Upper lobe of right lung (tissue), 1 donor: ENCODE data around the gene ACOT8. TPM values are rescaled to one million over a fixed set of nuclear protein-coding genes. Genes with fewer than 3 reads are reported as not detected.

Source experiments
- ATAC-seq: fragments of 200-7000 bp; cut with Tn5 transposase; one replicate; pipeline ENCODE4 v1.9.1; 2020; ENCODE audit warnings: mild to moderate bottlenecking, moderate library complexity
- DNase-seq: peaks from one replicate; pipeline ENCODE4 v3.0.0-alpha.2; 2020
- H3K27ac ChIP-seq: fragments of 200-600 bp; one replicate; pipeline ENCODE4 v1.8.0; 2022
- H3K27me3 ChIP-seq: fragments of 200-600 bp; one replicate; pipeline ENCODE4 v1.8.0; 2022; ENCODE audit warnings: mild to moderate bottlenecking
- H3K36me3 ChIP-seq: fragments of 200-600 bp; one replicate; pipeline ENCODE4 v1.8.0; 2022
- H3K4me1 ChIP-seq: fragments of 200-600 bp; one replicate; pipeline ENCODE4 v1.8.0; 2022
- H3K4me3 ChIP-seq: fragments of 200-600 bp; one replicate; pipeline ENCODE4 v1.8.0; 2022; ENCODE audit warnings: mild to moderate bottlenecking
- H3K9me3 ChIP-seq: fragments of 200-600 bp; one replicate; pipeline ENCODE4 v1.8.0; 2022
- CTCF ChIP-seq: fragments of 200-600 bp; IDR thresholded peaks from one replicate; pipeline ENCODE4 v1.8.0; 2022; ENCODE audit warnings: antibody characterized with exemption
- intact Hi-C: fragments of 100-400 bp; cut with DNase I; formaldehyde crosslinking; loops from one replicate; pipeline ENCODE4 v1.11.0; 2022
- total RNA-seq: library from RNA; stranded (reverse); fragmentation: NEBNext Ultra II Directional; extraction: Animal tissue kit (Norgen Biotek cat#: 25700); gene quantifications from one replicate; pipeline ENCODE4 v1.2.1, GENCODE V29; 2021
- donor health status: DM: no; HTN: yes; CAD: no; lungs with severe emphysema.

ACOT8 gene
- total RNA-seq, 1 donor from 2014 or later = 23.5 TPM

DNA sequence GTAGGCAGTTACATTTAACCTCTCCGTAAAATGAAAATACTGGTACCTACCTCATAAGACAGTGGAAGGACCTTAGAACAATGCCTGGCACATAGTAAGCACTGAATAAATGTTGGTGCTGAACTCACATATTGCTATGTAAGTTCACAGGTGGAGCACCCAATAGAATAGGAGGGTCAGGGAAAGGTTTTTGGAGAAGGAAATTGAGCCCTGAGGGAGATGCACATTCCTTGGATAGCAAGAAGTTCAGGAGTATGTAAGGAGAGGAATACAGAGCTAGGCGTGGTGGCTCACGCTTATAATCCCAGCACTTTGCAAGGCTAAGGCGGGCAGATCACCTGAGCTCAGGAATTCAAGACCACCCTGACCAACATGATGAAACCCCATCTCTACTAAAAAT, 37.7 kb downstream of the ACOT8 start:
- H3K36me3 ChIP-seq = no peaks in the 10 kb centered on the region
- H3K27me3 ChIP-seq = peaks cover 25% of the 10 kb centered on the region
- H3K4me3 ChIP-seq = no peak overlapping the region
- TF ChIP-seq CTCF = no peak
- H3K27ac ChIP-seq = no peak overlapping the region
- intact Hi-C loops = no loop called here
- H3K4me1 ChIP-seq = peaks cover 18% of the 10 kb centered on the region
- DNase-seq (no peak), ATAC-seq (no peak)
- no peaks in the 10 kb centered on the region for H3K9me3 ChIP-seq

DNA sequence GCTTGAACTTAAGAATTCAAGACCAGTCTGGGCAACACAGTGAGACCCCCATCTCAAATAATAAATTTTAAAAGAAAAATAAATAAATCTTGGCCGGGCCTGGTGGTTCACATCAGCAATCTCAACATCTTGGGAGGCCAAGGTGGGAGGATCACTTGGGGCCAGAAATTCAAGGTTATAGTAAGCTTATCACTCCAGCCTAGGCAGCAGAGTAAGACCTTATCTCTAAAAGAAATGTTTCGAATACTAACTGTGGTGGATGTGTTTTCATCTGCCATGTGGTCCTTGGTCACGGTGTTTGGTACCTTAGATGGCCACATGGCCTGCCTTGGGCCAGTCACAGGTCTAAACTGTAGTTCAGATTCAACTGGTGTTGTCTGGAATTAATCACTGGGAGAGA, 39.0 kb downstream of the ACOT8 start:
- no peak overlapping the region for H3K27ac ChIP-seq
- ATAC-seq = no peak

GRCh38 chr20:45817376-45818194, 39.6 kb downstream of the ACOT8 start:
- intact Hi-C loops = no loop called here
- TF ChIP-seq CTCF = no peak
- H3K4me3 ChIP-seq = no peak overlapping the region
- no peak for DNase-seq
- H3K9me3 ChIP-seq = no peaks in the 10 kb centered on the region
- peak; percentile 64 for ATAC-seq
- peaks cover 15% of the 10 kb centered on the region for H3K27me3 ChIP-seq
- no peaks in the 10 kb centered on the region for H3K36me3 ChIP-seq
- H3K4me1 ChIP-seq = peaks cover 11% of the 10 kb centered on the region
- H3K27ac ChIP-seq = no peak overlapping the region

More for the DNA sequence above, 39.0 kb downstream of the ACOT8 start:
- Histone ChIP-seq H3K4me1 (peaks cover 11% of the 10 kb centered on the region), H3K4me3 (no peak overlapping the region), H3K9me3 (no peaks in the 10 kb centered on the region), H3K27me3 (peaks cover 17% of the 10 kb centered on the region), H3K36me3 (no peaks in the 10 kb centered on the region)
- no peak for TF ChIP-seq CTCF
- no peak for DNase-seq
- intact Hi-C loops = no loop called here

- H3K4me3 ChIP-seq = no peak overlapping the region
- peaks cover 11% of the 10 kb centered on the region for H3K4me1 ChIP-seq
- no peak for ATAC-seq
- no peaks in the 10 kb centered on the region for H3K9me3 ChIP-seq
- intact Hi-C loops = no loop called here
- H3K27ac ChIP-seq = no peak overlapping the region
- no peaks in the 10 kb centered on the region for H3K36me3 ChIP-seq
- no peak for TF ChIP-seq CTCF
- H3K27me3 ChIP-seq = peaks cover 9% of the 10 kb centered on the region
- no peak for DNase-seq
Observed at GRCh38 chr20:45816951-45817350, 40.2 kb downstream of the ACOT8 start.

GRCh38 chr20:45814314-45814713, 42.9 kb downstream of the ACOT8 start:
- Histone ChIP-seq H3K4me1 (peaks cover 11% of the 10 kb centered on the region), H3K27ac (no peak overlapping the region), H3K36me3 (peaks cover 24% of the 10 kb centered on the region), H3K27me3 (no peaks in the 10 kb centered on the region), H3K4me3 (no peak overlapping the region), H3K9me3 (no peaks in the 10 kb centered on the region)
- intact Hi-C loops = no loop called here
- no peak for TF ChIP-seq CTCF
- ATAC-seq (no peak), DNase-seq (no peak)
